ENCODE measurements around the gene ZBTB20. TPM values are rescaled to one million over a fixed set of nuclear protein-coding genes. Genes with fewer than 3 reads are reported as not detected.

The ZBTB20 gene
- total RNA-seq, 2 donors from 2014 or later = 19.8 to 23.1 TPM

DNA sequence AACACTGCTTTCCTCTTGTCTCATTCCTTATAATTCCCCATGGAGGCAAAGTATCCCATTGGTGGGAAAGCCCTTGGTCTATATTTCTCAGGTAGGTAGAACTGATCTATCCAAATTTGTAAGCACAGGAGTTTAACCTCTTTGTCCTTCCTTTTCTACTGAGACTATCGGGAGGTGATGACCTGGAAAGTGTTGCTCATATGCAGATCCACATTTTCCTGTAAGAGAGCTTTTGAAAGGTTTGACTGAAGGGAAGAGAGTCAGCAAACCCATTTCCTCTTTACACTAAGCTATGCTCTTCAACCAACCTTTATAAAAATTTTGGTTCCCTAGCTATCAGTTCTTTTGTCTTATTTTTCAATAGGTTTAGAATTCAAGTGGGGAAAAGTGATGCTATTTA is 652.6 kb downstream of the ZBTB20 start:
- peaks cover 20% of the 10 kb centered on the region for H3K27me3 Mint-ChIP-seq (ENCODE audit: low read depth)
- H3K9me3 Mint-ChIP-seq = no peaks in the 10 kb centered on the region
- H3K36me3 Mint-ChIP-seq (ENCODE audit: insufficient read depth in 2 of 2) = peaks cover 0 to 2% of the 10 kb centered on the region in 2 donors
- H3K4me1 Mint-ChIP-seq (ENCODE audit: low read depth) = peaks cover 26% of the 10 kb centered on the region
- no peak for DNase-seq
- H3K27ac Mint-ChIP-seq = peak overlapping the region; percentile 5
- H3K4me3 Mint-ChIP-seq = peak overlapping the region in 1 of 2 donors; percentile 19
- no peak for ATAC-seq (replicated peaks in 1 of 2)

DNA sequence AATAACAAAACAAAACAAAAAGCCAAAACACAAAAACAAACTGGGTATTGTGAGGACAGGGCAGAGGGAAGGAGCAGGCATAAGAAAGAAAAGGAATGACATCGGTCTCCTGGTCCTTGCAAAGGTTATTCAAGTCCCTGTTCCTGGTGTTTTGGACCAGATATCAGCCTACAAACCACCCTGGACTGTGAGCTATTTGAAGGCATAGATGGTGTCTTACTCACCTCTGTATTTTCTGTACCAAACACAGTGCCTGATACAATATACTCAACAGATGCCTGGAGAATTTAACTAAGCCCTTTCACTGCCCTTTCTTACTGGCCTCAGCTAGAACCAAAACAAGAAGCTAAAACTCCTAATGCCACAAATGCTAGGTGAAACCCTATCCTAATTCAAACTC is 656.3 kb downstream of the ZBTB20 start:
- ATAC-seq (replicated peaks in 1 of 2) (no peak), DNase-seq (no peak)
- Mint-ChIP-seq H3K27ac (no peak overlapping the region), H3K36me3 (ENCODE audit: insufficient read depth in 2 of 2) (no peaks in the 10 kb centered on the region), H3K4me3 (no peak overlapping the region), H3K9me3 (no peaks in the 10 kb centered on the region), H3K4me1 (ENCODE audit: low read depth) (peaks cover 11% of the 10 kb centered on the region), H3K27me3 (ENCODE audit: low read depth) (no peaks in the 10 kb centered on the region)

DNA sequence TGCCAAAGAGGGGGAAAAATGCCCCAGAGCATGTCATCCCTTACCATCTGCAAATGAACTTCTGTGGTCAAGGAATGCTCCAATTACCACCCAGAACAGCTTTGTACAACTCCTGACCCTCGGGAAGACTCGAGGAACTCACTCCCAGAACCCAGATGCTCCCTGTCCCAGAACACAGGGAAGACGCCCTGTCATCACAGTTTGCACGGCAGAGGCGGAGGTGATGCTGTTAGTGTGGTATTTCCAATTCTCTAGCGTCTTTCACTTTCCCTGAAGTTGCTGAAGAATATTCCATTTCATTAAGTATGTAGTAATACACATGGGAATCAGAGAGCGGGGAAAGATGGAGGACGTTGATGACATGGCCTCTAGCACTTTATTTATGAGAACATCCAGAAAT is 659.6 kb downstream of the ZBTB20 start:
- DNase-seq = no peak
- Mint-ChIP-seq H3K36me3 (ENCODE audit: insufficient read depth in 2 of 2) (no peaks in the 10 kb centered on the region), H3K9me3 (no peaks in the 10 kb centered on the region), H3K27ac (no peak overlapping the region), H3K4me1 (ENCODE audit: low read depth) (no peaks in the 10 kb centered on the region), H3K27me3 (ENCODE audit: low read depth) (no peaks in the 10 kb centered on the region), H3K4me3 (no peak overlapping the region)
- ATAC-seq (replicated peaks in 1 of 2) = no peak

DNA sequence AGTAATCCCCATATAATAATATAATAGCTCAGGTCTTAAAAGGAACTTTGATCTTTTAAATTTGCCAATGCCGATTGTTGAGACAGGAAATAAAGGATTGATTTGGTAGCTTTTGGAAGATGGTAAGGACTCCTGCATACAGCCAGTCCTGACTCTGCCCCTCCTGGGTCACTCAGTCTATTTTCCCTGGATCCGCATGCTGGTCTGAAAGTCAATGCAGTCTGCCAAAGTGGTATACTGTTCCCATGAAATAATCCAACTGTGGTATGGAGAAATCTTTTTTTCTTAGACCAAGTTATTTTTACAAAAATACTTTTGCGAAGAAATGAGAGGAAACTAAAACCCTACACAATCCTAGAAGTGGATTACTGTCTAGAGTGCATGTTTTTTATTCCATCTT is 662.2 kb downstream of the ZBTB20 start:
- Mint-ChIP-seq H3K4me3 (no peak overlapping the region), H3K27ac (no peak overlapping the region), H3K27me3 (ENCODE audit: low read depth) (no peaks in the 10 kb centered on the region), H3K36me3 (ENCODE audit: insufficient read depth in 2 of 2) (no peaks in the 10 kb centered on the region), H3K9me3 (no peaks in the 10 kb centered on the region), H3K4me1 (ENCODE audit: low read depth) (peaks cover 14% of the 10 kb centered on the region)
- DNase-seq (no peak), ATAC-seq (replicated peaks in 1 of 2) (no peak)

- ATAC-seq (replicated peaks in 1 of 2) = no peak
- no peaks in the 10 kb centered on the region for H3K36me3 Mint-ChIP-seq (ENCODE audit: insufficient read depth in 2 of 2)
- no peak for DNase-seq
- H3K27me3 Mint-ChIP-seq (ENCODE audit: low read depth) = no peaks in the 10 kb centered on the region
- H3K27ac Mint-ChIP-seq = no peak overlapping the region
- H3K4me1 Mint-ChIP-seq (ENCODE audit: low read depth) = peaks cover 14% of the 10 kb centered on the region
- peak overlapping the region in 1 of 2 donors; percentile 20 for H3K4me3 Mint-ChIP-seq
- no peaks in the 10 kb centered on the region for H3K9me3 Mint-ChIP-seq
These were observed 666.0 kb downstream of the ZBTB20 start for GRCh38 chr3:114481113-114481512.

DNA sequence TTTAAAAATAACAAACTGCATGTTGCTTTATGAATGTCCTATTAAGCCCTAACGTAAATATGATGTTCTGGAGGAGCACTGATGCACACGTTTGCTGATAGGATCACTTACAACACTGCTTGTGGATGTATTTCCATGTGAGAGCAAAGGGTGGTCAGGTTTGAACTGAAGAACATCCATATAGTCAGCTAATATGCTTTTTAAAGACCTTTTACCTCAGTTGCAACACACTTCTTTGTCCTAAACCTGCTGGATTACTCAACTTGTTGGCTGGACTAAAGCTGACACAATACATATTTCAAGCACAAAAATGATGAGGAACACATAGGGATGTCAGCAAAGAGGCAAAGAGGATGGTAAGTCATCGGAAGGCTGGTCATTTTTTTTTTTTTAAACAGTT is 666.6 kb downstream of the ZBTB20 start:
- Mint-ChIP-seq H3K36me3 (ENCODE audit: insufficient read depth in 2 of 2) (no peaks in the 10 kb centered on the region), H3K4me1 (ENCODE audit: low read depth) (peaks cover 14% of the 10 kb centered on the region), H3K9me3 (no peaks in the 10 kb centered on the region), H3K4me3 (no peak overlapping the region), H3K27ac (peak overlapping the region; percentile 37), H3K27me3 (ENCODE audit: low read depth) (no peaks in the 10 kb centered on the region)
- no peak for DNase-seq
- no peak for ATAC-seq (replicated peaks in 1 of 2)

- H3K4me1 Mint-ChIP-seq (ENCODE audit: low read depth) = peaks cover 14% of the 10 kb centered on the region
- no peak overlapping the region for H3K4me3 Mint-ChIP-seq
- no peaks in the 10 kb centered on the region for H3K9me3 Mint-ChIP-seq
- DNase-seq = no peak
- no peaks in the 10 kb centered on the region for H3K36me3 Mint-ChIP-seq (ENCODE audit: insufficient read depth in 2 of 2)
- ATAC-seq (replicated peaks in 1 of 2) = no peak
- H3K27me3 Mint-ChIP-seq (ENCODE audit: low read depth) = no peaks in the 10 kb centered on the region
- H3K27ac Mint-ChIP-seq = no peak overlapping the region
These were observed 668.3 kb downstream of the ZBTB20 start for GRCh38 chr3:114478801-114479200.

GRCh38 chr3:114476511-114476910 is 670.6 kb downstream of the ZBTB20 start:
- Mint-ChIP-seq H3K9me3 (no peaks in the 10 kb centered on the region), H3K36me3 (ENCODE audit: insufficient read depth in 2 of 2) (no peaks in the 10 kb centered on the region), H3K4me1 (ENCODE audit: low read depth) (peaks cover 6% of the 10 kb centered on the region), H3K4me3 (no peak overlapping the region), H3K27ac (no peak overlapping the region), H3K27me3 (ENCODE audit: low read depth) (no peaks in the 10 kb centered on the region)
- ATAC-seq (replicated peaks in 1 of 2) (no peak), DNase-seq (no peak)

DNA sequence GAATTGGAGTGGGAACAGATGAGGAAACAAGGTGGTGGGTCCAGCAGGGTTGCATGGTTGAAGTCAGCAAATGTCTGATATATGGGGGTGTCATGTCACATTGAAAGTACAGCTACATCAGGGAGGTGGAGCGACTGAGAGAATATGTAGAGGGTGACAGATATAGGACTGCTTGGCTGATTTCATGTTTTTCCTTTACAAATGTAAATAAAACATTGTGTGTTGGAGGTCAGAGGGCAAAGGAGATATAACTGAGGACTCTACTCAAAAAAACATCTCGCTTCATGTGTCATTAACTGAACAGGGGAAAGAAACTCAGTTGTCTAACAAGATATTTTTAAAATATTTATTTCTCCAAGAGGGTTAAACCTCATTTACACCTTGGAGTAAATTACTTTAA is 675.6 kb downstream of the ZBTB20 start:
- Mint-ChIP-seq H3K27me3 (ENCODE audit: low read depth) (no peaks in the 10 kb centered on the region), H3K4me1 (ENCODE audit: low read depth) (no peaks in the 10 kb centered on the region), H3K9me3 (no peaks in the 10 kb centered on the region), H3K27ac (no peak overlapping the region), H3K36me3 (ENCODE audit: insufficient read depth in 2 of 2) (no peaks in the 10 kb centered on the region), H3K4me3 (no peak overlapping the region)
- DNase-seq (no peak), ATAC-seq (replicated peaks in 1 of 2) (no peak)

- no peak overlapping the region for H3K4me3 Mint-ChIP-seq
These were observed 678.0 kb downstream of the ZBTB20 start for GRCh38 chr3:114469070-114469469.

DNA sequence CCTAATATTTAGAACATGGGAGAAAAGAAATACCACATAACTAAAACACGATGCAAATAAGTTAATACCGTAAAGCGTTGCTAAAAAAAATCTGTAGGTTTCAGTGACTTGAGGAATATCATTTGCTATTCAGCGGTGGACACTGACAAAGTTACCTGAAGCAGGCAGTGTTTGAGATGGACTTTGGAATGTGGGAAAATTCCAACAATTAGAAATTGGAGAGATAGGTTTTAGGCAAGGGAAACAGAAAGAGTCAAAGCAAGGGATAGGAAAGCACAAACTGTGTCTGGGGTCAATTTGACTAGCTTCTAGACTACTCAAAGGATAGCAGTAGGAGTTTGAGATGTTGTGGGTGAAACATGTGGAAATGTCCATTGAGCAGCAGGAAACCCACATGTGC is 680.3 kb downstream of the ZBTB20 start:
- no peak for DNase-seq
- Mint-ChIP-seq H3K9me3 (no peaks in the 10 kb centered on the region), H3K27me3 (ENCODE audit: low read depth) (no peaks in the 10 kb centered on the region), H3K36me3 (ENCODE audit: insufficient read depth in 2 of 2) (no peaks in the 10 kb centered on the region), H3K27ac (no peak overlapping the region), H3K4me3 (no peak overlapping the region), H3K4me1 (ENCODE audit: low read depth) (peaks cover 7% of the 10 kb centered on the region)
- no peak for ATAC-seq (replicated peaks in 1 of 2)

More at GRCh38 chr3:114469070-114469469, 678.0 kb downstream of the ZBTB20 start:
- Mint-ChIP-seq H3K4me1 (ENCODE audit: low read depth) (peaks cover 7% of the 10 kb centered on the region), H3K27me3 (ENCODE audit: low read depth) (no peaks in the 10 kb centered on the region), H3K36me3 (ENCODE audit: insufficient read depth in 2 of 2) (no peaks in the 10 kb centered on the region), H3K27ac (no peak overlapping the region), H3K9me3 (no peaks in the 10 kb centered on the region)
- ATAC-seq (replicated peaks in 1 of 2) (no peak), DNase-seq (no peak)

DNA sequence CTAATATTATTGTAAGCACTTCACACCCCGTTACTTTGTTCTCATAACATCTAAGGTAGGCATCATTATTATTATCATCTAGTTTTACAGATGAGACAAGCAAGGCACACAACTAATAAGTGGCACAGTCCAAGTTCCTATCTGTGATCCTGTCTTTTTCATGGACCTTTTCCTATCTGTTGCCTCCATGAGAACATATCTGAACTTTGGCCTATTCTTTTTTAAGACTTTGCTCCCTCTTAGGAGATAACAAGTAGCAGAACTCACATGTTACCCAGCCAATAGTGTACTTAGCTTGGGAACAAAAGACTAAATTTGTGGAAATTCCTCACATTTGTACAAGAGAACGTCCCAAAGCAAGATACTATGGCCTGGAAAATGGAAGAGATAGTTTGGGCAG is 680.8 kb downstream of the ZBTB20 start:
- Mint-ChIP-seq H3K27me3 (ENCODE audit: low read depth) (no peaks in the 10 kb centered on the region), H3K36me3 (ENCODE audit: insufficient read depth in 2 of 2) (no peaks in the 10 kb centered on the region), H3K9me3 (no peaks in the 10 kb centered on the region), H3K4me1 (ENCODE audit: low read depth) (peaks cover 7% of the 10 kb centered on the region), H3K27ac (no peak overlapping the region), H3K4me3 (no peak overlapping the region)
- ATAC-seq (replicated peaks in 1 of 2) = no peak
- no peak for DNase-seq

- no peak overlapping the region for H3K27ac Mint-ChIP-seq
- H3K9me3 Mint-ChIP-seq = no peaks in the 10 kb centered on the region
These were observed 682.5 kb downstream of the ZBTB20 start for GRCh38 chr3:114464548-114464947.

GRCh38 chr3:114462750-114463149 is 684.3 kb downstream of the ZBTB20 start:
- H3K4me1 Mint-ChIP-seq (ENCODE audit: low read depth) = peaks cover 7% of the 10 kb centered on the region
- no peaks in the 10 kb centered on the region for H3K36me3 Mint-ChIP-seq (ENCODE audit: insufficient read depth in 2 of 2)
- no peak for DNase-seq
- no peak overlapping the region for H3K27ac Mint-ChIP-seq
- no peaks in the 10 kb centered on the region for H3K9me3 Mint-ChIP-seq
- ATAC-seq (replicated peaks in 1 of 2) = no peak
- H3K27me3 Mint-ChIP-seq (ENCODE audit: low read depth) = no peaks in the 10 kb centered on the region
- no peak overlapping the region for H3K4me3 Mint-ChIP-seq

More at GRCh38 chr3:114464548-114464947, 682.5 kb downstream of the ZBTB20 start:
- no peaks in the 10 kb centered on the region for H3K27me3 Mint-ChIP-seq (ENCODE audit: low read depth)
- H3K36me3 Mint-ChIP-seq (ENCODE audit: insufficient read depth in 2 of 2) = no peaks in the 10 kb centered on the region
- peaks cover 7% of the 10 kb centered on the region for H3K4me1 Mint-ChIP-seq (ENCODE audit: low read depth)
- DNase-seq = no peak
- no peak overlapping the region for H3K4me3 Mint-ChIP-seq
- ATAC-seq (replicated peaks in 1 of 2) = peak; percentile 53 to 55

All from activated T-cell treated with anti-CD3 and anti-CD28 coated beads, Interleukin-2, amount 50 U/mL, for 72 hours (primary cell).